ENCODE data around the gene C22orf23. TPM values are rescaled to one million over a fixed set of nuclear protein-coding genes. Genes with fewer than 3 reads are reported as not detected.

Gene C22orf23
- total and polyA plus RNA-seq, 2 of the 13 experiments (the other 11 are each of a cell fraction or from before 2014, with no cell fraction given) = 0.21 to 0.24 TPM

DNA sequence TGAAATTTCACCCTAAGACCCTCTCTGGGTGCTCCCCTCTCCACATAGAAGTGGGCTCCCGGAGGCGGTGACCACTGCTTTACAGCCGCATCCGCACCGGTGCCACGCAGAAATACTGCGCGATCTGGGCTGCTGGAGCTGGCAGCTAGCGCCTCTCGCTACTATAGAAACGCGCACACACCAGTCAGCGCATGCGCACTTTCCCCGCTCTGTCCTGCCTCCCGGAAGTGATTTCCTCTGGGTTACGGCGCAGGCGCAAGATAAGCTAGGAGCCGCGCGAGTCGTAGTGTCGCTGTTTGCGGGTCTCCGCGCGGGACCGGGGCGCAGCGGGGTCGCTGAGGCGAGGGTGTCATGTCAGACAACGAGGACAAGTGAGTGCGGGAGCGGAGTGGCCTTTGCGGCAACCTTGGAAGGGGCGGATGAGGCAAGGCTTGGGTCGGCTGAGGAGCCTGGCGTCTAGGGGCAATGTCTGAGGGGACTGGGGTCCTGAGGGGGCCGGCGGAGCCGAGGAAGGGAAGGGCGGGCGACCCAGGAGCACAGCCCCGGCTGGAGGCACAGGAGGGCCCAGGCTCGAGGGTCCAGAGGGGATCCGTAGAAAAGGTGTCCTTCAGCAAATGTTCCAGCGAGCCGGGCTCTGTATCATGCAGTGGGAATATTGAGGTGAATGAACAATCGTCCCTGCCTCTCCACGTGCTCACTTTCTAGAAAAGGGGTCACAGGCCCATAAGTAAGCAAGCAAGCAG lies at the start of gene C22orf23, which contains the start of gene POLR2F (continued):
- no peak for TF ChIP-seq BRF2 (CRISPR knock-in tag; IDR thresholded peaks at IDR 0.05)
- TF ChIP-seq ZSCAN30 (CRISPR knock-in tag; IDR thresholded peaks at IDR 0.05) = no peak
- TF ChIP-seq ZNF724P (CRISPR knock-in tag; IDR thresholded peaks at IDR 0.05; ENCODE audit: borderline replicate concordance) = no peak
- 0 out of 2 replicates have a peak, but pooled peaks have one; percentile 72 for TF ChIP-seq ZNF580 (CRISPR knock-in tag; IDR thresholded peaks at IDR 0.05; ENCODE audit: borderline replicate concordance, low read depth)
- peak; percentile 57 for TF ChIP-seq PHF5A (CRISPR knock-in tag; IDR thresholded peaks at IDR 0.05; ENCODE audit: low read depth, unreplicated experiment)
- no peak for TF ChIP-seq ZNF780A (CRISPR knock-in tag; IDR thresholded peaks at IDR 0.05)
- TF ChIP-seq ZNF12 (CRISPR knock-in tag; IDR thresholded peaks at IDR 0.05) = no peak
- TF ChIP-seq, protein P1, sequence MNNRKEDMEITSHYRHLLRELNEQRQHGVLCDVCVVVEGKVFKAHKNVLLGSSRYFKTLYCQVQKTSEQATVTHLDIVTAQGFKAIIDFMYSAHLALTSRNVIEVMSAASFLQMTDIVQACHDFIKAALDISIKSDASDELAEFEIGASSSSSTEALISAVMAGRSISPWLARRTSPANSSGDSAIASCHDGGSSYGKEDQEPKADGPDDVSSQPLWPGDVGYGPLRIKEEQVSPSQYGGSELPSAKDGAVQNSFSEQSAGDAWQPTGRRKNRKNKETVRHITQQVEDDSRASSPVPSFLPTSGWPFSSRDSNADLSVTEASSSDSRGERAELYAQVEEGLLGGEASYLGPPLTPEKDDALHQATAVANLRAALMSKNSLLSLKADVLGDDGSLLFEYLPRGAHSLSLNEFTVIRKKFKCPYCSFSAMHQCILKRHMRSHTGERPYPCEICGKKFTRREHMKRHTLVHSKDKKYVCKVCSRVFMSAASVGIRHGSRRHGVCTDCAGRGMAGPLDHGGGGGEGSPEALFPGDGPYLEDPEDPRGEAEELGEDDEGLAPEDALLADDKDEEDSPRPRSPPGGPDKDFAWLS (CRISPR knock-in tag; IDR thresholded peaks at IDR 0.05; ENCODE audit: borderline replicate concordance) = no peak
- TF ChIP-seq DMAP1 (CRISPR knock-in tag; IDR thresholded peaks at IDR 0.05) = no peak; the same call in 1 of the 2 replicates
- TF ChIP-seq ZNF660 (CRISPR knock-in tag; IDR thresholded peaks at IDR 0.05; ENCODE audit: borderline replicate concordance, low read depth) = no peak
- no peak for TF ChIP-seq RFXANK (CRISPR knock-in tag; IDR thresholded peaks at IDR 0.05)
- TF ChIP-seq ZNF614 (CRISPR knock-in tag; IDR thresholded peaks at IDR 0.05; ENCODE audit: borderline replicate concordance) = peak; percentile 62; the same call in 1 of the 2 replicates
- TF ChIP-seq LBX2 (CRISPR knock-in tag; IDR thresholded peaks at IDR 0.05; ENCODE audit: borderline replicate concordance) = peak; percentile 66; the same call in 1 of the 2 replicates
- TF ChIP-seq CBX1 (IDR thresholded peaks at IDR 0.05; ENCODE audit: low read depth) = no peak
- TF ChIP-seq, protein P2, sequence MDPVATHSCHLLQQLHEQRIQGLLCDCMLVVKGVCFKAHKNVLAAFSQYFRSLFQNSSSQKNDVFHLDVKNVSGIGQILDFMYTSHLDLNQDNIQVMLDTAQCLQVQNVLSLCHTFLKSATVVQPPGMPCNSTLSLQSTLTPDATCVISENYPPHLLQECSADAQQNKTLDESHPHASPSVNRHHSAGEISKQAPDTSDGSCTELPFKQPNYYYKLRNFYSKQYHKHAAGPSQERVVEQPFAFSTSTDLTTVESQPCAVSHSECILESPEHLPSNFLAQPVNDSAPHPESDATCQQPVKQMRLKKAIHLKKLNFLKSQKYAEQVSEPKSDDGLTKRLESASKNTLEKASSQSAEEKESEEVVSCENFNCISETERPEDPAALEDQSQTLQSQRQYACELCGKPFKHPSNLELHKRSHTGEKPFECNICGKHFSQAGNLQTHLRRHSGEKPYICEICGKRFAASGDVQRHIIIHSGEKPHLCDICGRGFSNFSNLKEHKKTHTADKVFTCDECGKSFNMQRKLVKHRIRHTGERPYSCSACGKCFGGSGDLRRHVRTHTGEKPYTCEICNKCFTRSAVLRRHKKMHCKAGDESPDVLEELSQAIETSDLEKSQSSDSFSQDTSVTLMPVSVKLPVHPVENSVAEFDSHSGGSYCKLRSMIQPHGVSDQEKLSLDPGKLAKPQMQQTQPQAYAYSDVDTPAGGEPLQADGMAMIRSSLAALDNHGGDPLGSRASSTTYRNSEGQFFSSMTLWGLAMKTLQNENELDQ (CRISPR knock-in tag; IDR thresholded peaks at IDR 0.05; ENCODE audit: borderline replicate concordance) = no peak
- no peak for TF ChIP-seq CHD2 (IDR thresholded peaks at IDR 0.05; ENCODE audit: low read depth, low read length)
- no peak for TF ChIP-seq ZNF552 (CRISPR knock-in tag; IDR thresholded peaks at IDR 0.05; ENCODE audit: borderline replicate concordance)
- peak; percentile 30; the same call in 1 of the 2 replicates for TF ChIP-seq KDM3A (CRISPR knock-in tag; IDR thresholded peaks at IDR 0.05; ENCODE audit: low read depth)
- TF ChIP-seq ZNF253 (CRISPR knock-in tag; IDR thresholded peaks at IDR 0.05; ENCODE audit: borderline replicate concordance) = no peak
- no peak for TF ChIP-seq ZFP36L1 (CRISPR knock-in tag; IDR thresholded peaks at IDR 0.05)

Data from HepG2 (cell line).